ENCODE data around the gene IGFL4. TPM values are rescaled to one million over a fixed set of nuclear protein-coding genes. Genes with fewer than 3 reads are reported as not detected.

IGFL4 gene
- total and polyA plus RNA-seq, 2 of the 8 experiments (the other 6 are each of a cell fraction or from before 2014, with no cell fraction given), result 0.05 to 0.11 TPM

DNA sequence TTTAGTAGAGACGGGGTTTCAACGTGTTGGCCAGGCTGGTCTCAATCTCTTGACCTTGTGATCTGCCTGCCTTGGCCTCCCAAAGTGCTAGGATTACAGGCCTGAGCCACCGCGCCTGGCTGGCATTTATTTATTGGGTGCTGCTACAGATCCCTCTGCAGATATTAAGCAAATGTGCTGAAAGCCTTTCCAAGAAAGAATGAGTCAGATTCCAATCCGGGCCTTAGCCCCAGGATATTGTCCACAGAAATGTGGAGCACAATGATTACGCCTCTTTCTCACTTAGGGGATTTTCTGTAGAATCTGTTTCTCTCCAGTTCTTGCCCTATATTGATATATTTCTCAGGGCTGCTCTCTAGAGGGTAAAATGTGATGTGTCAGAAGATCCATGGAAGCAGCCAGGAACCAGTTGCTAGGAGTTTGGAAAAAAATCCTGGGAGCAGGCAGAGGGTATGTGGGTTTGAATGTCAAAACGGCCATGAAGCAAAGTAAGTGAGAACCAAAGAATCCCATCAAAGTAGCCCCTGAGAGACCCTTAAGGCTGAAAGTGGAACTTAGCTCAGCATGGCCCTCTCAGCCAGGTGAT, 24.8 kb upstream of the IGFL4 start:
- no peak overlapping the region for H4K5ac ChIP-seq (ENCODE audit: insufficient read length, low read depth, low read length)
- TF ChIP-seq, protein P1, sequence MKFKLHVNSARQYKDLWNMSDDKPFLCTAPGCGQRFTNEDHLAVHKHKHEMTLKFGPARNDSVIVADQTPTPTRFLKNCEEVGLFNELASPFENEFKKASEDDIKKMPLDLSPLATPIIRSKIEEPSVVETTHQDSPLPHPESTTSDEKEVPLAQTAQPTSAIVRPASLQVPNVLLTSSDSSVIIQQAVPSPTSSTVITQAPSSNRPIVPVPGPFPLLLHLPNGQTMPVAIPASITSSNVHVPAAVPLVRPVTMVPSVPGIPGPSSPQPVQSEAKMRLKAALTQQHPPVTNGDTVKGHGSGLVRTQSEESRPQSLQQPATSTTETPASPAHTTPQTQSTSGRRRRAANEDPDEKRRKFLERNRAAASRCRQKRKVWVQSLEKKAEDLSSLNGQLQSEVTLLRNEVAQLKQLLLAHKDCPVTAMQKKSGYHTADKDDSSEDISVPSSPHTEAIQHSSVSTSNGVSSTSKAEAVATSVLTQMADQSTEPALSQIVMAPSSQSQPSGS (IDR thresholded peaks at IDR 0.05; ENCODE audit: low read length), result no peak
- no peak for TF ChIP-seq KDM1A (IDR thresholded peaks at IDR 0.05; ENCODE audit: borderline replicate concordance, low read length)
- TF ChIP-seq CHD2 (IDR thresholded peaks at IDR 0.05; ENCODE audit: low read length), result no peak
- CTCF ChIA-PET (ENCODE audit: partially characterized antibody), result interaction anchor here (1.3 to 7.5 kb wide), 5 partner anchors 12 to 199 kb away, joined by 3 to 66 read pairs (median 6); partner anchors contain the start of gene PGLYRP1
- no peak overlapping the region for H2AFZ ChIP-seq (ENCODE audit: low read length)
- DNase-seq (ENCODE audit: low read depth in 1 of 2, low spot score in 2 of 2) (no peak), FAIRE-seq (no peak)
- H3K23me2 ChIP-seq (ENCODE audit: low read depth, low read length), result peaks cover 1% of the 10 kb centered on the region; the same call in 1 of the 2 replicates
- H4K91ac ChIP-seq (replicated peaks; ENCODE audit: insufficient read length, low read length), result no peak overlapping the region
- no peak overlapping the region for H3K14ac ChIP-seq (ENCODE audit: insufficient read length)
- H4K20me1 ChIP-seq (replicated peaks in 1 of 2; ENCODE audit: control insufficient read depth in 1 of 2, insufficient read depth in 2 of 2, low read length in 2 of 2), result no peaks in the 10 kb centered on the region
- H2BK15ac ChIP-seq (ENCODE audit: low read length), result no peak overlapping the region
- no peaks in the 10 kb centered on the region for H3K27me3 ChIP-seq (replicated peaks in 1 of 4; ENCODE audit: control insufficient read depth in 3 of 4, extremely low read depth in 1 of 4, insufficient read depth in 3 of 4, low read length in 3 of 4)
- no peak overlapping the region for H3K18ac ChIP-seq (ENCODE audit: extremely low read depth, low read length)
- H3K4me3 ChIP-seq (ENCODE audit: extremely low read depth in 1 of 4, insufficient read depth in 2 of 4, low read depth in 3 of 4, low read length in 4 of 4), result no peak overlapping the region
- no peak overlapping the region for H3K27ac ChIP-seq (ENCODE audit: low read depth, low read length)
- H4K8ac ChIP-seq (ENCODE audit: extremely low read depth, insufficient read depth, low read length), result no peak overlapping the region
- no peaks in the 10 kb centered on the region for H3K79me2 ChIP-seq (ENCODE audit: control insufficient read depth in 1 of 2, insufficient read depth in 2 of 2, low read length in 2 of 2)
- no peaks in the 10 kb centered on the region for H3K79me1 ChIP-seq (ENCODE audit: low read depth, low read length)
- H3K9me3 ChIP-seq (ENCODE audit: insufficient read depth in 2 of 2, low read depth in 1 of 2, low read length in 1 of 2), result peaks cover 6 to 12% of the 10 kb centered on the region in 2 experiments; a peak in 3 of 4 replicates
- H2BK120ac ChIP-seq (replicated peaks; ENCODE audit: low read depth, low read length), result no peak overlapping the region
- no peak overlapping the region for H2BK5ac ChIP-seq (ENCODE audit: low read depth, low read length)
- H3K4ac ChIP-seq (replicated peaks; ENCODE audit: insufficient read length, low read depth, low read length), result no peak overlapping the region
- no peaks in the 10 kb centered on the region for H3K36me3 ChIP-seq (ENCODE audit: control insufficient read depth in 2 of 4, insufficient read depth in 4 of 4, low read length in 3 of 4)
- H3K9ac ChIP-seq (replicated peaks in 1 of 4; ENCODE audit: extremely low read depth in 1 of 4, low read depth in 3 of 4, low read length in 3 of 4), result no peak overlapping the region
- no peak overlapping the region for H3K4me2 ChIP-seq (ENCODE audit: insufficient read depth in 1 of 2, low read depth in 2 of 2, low read length in 2 of 2)
- no peak overlapping the region for H3K56ac ChIP-seq (replicated peaks; ENCODE audit: insufficient read length, low read depth, low read length)
- no peaks in the 10 kb centered on the region for H3K4me1 ChIP-seq (replicated peaks in 1 of 4; ENCODE audit: control insufficient read depth in 3 of 4, insufficient read depth in 4 of 4, low read length in 3 of 4)
- H2BK12ac ChIP-seq (ENCODE audit: low read depth, low read length), result no peak overlapping the region
- 90% methylated on average over 7 of the region's 7 CpGs; no CpG with 5 or more reads in 1 of the 2 experiments for WGBS, 2 experiments (ENCODE audit: extremely low coverage in 1 of 2, insufficient coverage in 1 of 2, insufficient read length in 1 of 2, insufficient replicate concordance in 2 of 2, low coverage in 1 of 2, low lambda C conversion rate in 2 of 2, missing lambda C conversion rate in 1 of 2)
- H2BK20ac ChIP-seq (ENCODE audit: low read length), result no peak overlapping the region
- H3K23ac ChIP-seq (ENCODE audit: insufficient read length), result no peak overlapping the region
- POLR2A ChIA-PET (ENCODE audit: partially characterized antibody), result interaction anchor here (1.6 kb wide), 1 partner anchor 11 kb away, joined by 3 read pairs; no protein-coding TSS in a partner anchor
- H2AK5ac ChIP-seq (ENCODE audit: low read depth, low read length), result no peak overlapping the region
